CD4-positive, alpha-beta T cell treated with Interleukin-1 beta for 1 hour (primary cell): ENCODE data around the gene SLC13A3.
"Not testable (repeated sequence)": the region's sequence is repeated elsewhere in the genome, so short reads cannot be mapped to it uniquely, and the experiment has no call there.

Source experiments
- DNase-seq, 2 donors: peaks; one replicate each; pipeline ENCODE4 v3.0.0-alpha.2; 2020 to 2022

SLC13A3 gene

DNA sequence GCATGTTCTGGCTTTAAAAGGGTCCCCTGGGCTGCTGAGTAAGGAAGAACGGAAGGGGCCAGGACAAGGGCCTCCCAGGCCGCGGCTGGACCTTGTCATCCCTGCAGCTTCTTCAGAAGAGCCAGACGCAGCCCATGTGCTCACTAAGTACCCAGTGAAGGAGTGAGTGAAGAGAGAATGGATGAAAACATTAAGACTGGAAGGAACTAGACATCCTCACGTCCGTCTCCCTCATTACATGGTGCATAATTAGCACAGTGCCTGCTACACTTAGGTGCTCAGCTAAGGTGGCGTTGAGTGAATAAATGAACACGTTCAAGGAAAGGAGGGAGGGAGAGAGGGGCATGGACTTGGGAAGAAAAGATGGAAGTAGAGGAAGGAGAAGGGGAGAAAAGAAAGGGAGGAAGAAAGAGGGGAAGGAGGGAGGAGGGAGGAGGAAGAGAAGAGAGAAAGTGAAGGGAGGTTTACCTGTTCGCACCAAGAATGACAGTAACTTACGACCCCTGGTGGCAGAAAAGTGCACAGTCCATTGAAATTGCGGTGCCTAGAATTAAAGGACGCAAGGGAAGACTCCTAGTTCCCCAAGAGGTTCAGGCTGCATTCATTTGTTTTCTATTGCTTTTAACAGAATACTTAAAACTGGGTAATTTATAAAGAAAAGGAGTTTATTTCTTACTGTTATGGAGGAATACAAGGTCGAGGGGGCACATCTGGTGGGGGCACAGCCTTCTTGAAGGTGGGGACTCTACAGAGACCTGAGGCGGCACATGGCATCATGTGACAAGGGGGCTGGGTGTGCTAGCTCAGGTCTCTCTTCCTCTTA is 30.0 kb upstream of the SLC13A3 start:
- DNase-seq, result peak; percentile 44 to 69

DNA sequence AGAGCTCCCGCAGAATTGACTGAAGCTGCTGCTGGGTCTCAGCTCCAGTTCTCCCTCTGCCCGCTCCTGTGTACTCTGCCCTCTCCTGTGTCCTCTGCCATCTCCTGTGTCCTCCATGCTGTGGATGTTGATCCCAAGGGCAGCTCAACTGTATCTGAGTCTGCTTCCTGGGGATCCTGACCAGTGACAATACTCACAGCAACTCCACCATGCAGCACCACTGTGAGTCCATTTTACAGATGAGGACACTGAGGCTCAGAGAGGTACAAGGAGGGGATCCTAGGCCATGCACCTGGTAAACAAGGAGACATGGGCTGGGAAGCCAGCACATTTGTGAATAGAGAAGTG is 29.4 kb upstream of the SLC13A3 start:
- no peak for DNase-seq

DNA sequence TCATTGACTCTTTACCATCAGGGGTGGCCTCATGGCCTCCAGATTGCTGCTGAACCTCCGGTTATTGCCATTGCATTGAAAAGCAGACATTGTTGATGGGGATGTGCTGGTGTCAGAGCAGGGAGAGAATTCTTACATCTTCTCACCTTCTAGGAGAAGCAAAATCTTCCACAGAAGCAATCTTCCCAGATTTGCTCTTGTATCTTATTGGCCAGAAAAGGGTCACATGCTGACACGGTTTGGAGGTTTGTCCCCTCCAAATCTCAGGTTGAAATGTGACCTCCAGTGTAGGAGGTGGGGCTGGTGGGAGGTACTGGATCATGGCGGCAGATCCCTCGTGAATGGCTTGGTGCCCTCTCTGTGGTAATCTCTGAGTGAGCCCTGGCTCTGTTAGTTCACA is 27.3 kb upstream of the SLC13A3 start:
- no peak for DNase-seq

DNA sequence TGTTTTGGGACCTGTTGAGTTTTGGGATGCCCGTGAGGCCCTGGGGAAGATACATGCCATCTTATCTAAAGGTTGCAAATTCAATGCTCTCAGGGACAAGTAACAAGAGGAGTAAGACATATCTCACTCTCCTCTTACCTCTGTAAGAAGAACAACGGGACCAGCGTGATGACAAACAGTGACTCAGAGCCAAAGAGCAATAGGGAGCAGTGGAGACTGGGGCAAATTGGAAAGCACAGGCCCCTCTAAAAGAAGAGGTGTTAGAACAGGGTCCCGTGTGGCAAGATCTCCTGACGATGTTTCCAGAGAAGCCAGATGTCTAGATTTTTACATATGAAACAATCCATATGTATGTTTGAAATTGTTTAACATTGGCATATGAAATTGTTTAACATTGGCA is 26.3 kb upstream of the SLC13A3 start:
- no peak for DNase-seq

DNA sequence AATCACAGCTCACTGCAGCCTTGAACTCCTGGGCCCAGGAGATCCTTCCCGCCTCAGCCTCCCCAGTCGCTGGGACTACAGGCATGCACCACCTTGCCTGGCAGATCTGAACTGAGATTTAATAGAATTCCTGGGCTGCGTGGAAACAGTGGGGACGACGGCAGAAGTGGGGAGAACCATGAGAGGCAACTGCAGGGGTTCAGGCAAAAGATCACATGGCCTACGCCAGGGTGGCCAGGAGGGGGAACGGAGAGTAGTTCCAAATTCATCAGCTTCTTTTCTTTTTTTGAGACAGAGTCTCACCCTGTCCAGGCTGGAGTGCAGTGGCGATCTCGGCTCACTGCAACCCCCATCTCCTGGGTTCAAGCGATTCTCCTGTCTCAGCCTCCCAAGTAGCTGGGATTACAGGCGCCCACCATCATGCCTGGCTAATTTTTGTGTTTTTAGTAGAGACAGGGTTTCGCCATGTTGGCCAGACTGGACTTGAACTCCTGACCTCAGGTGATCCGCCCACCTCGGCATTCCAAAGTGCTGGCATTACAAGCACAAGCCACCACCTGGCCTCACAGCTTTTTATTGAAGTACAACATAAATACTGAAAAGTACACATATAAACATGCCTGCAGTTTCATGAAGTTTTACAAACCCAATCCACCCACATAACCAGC is 25.5 kb upstream of the SLC13A3 start:
- DNase-seq, result not testable (repeated sequence)

DNA sequence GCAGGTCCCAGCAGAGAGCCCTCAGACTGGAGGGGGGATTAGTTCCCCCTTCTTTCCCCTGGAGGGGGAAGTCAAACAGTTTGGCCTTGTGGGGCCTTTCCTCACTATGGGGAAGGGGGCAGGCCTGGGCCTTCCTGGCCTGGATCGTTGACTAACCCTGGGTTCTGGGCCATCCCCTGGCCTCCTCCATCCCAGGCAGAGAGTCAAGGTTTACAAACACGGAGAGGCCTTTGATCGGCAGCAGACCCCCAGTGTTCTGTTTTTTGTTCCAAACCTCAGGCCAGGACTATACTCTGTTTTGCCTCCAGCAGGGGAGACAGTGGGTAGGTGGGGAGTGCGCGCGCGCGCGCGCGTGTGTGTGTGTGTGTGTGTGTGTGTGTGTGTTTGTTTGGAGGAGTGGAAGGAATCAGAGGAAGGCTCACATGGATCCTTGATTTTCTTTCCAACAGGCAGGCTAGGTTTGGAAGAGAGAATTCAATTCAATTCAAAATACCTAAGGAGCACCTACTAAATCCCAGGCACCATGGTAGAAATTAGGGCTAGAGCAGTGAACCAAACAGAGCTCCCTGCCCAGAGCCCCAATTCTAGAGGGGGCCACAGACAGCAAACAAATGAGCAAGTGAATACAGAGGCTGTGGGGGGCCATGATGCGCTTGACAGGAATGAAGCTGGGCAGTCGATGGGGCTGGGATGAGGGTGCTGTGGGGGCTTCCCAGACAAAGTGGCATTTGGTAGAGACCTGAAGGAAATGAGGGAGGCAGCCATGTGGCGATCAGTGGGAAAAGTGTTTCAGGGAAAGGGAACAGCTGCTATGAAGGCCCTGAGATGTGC is 23.2 kb upstream of the SLC13A3 start:
- no peak for DNase-seq

DNA sequence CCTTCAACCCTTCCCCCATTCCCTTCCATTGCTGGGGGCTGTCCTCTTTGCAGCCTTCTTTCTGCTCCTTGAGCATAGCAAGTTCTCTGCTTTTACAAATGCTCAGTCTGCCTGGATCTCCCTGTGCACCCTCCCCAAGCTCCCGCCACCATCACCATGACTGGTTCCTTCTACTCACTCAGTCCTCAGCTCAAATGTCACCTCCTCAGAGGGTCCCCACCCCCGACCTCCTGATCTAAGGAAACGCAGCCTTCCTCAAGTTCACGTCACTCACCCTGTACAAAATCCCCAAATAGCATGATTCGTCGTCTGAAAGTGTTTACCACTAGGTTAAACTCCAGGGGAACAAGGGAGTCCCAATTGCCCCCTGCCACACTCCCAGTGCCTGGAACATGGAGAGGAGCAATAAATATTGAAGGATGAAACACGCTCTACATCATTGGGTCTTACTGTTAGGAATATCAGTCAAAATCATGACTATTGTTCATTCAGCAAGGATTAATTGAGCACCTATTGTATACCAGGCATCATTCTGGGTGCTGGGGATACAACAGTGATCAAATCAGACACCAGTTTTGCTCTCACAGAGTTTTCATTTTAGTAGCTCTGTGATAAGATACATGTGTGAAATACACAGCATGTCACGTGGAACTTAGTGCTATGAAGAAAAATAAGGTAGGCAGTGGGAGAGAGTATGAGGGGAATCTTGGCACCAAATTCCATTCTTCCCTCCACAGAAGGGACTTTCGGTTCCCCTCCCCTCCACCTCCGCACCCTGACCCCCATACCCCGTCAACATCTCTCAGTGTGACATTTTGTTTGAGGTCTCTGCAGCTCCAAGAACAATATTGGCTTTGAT is 22.4 kb upstream of the SLC13A3 start:
- DNase-seq, result no peak

DNA sequence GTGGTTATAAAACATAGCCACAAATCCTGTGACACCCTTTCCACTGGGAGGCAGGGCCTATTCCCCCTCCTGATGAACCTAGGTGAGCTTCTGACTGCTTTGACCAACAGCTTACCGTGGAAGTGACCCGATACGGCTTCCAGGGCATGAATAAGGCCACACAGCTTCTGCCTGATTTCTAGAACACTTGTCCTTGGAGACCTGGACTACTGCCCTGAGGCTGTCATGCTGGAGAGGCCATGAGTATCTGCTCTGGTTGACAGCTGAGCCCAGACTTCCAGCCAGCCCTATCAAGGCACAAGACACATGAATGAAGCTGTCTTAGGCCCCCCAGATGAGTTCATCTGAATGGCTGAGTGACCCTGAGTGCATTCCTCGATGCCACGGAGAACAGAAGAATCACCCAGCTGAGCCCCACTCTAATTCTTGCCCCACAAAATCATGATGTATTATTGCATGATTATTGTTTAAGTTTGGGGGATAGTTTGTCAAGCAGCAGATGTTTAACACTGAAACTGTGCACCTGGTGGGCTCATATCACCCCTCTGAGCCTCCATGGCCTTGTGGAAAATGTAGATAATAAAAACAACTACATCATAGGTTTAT is 21.4 kb upstream of the SLC13A3 start:
- DNase-seq, result no peak

DNA sequence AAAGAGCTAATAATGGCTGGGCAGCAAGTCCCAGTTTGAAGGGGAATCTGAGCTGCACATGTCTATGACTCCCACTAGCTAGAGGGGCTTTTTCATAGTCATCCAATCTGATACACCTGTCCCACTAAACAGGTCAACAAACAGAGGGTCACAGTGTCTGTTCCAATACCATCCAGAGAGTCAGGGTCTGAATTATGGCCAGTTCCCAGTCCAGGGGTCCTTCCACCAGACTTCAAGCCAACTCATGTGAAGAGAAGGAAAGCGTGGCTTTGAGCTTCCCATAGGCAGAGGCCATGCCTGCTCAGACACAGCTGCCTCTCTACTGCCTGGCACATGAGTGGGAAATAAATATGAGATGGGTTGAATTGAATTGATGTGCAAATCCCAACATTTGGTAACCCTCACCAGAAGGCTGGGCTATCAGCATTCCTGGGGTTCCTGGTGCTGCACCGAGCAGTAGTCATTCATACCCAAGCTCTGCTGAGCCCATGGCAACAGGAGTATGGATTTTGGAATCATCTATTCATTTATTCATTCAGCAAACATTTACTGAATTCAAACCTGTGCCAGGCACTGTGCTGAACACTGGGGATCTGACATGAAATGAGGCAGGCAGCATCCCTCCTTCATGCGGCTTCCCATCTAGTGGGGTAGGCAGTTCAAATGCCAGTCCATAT is 20.7 kb upstream of the SLC13A3 start:
- DNase-seq, result no peak

DNA sequence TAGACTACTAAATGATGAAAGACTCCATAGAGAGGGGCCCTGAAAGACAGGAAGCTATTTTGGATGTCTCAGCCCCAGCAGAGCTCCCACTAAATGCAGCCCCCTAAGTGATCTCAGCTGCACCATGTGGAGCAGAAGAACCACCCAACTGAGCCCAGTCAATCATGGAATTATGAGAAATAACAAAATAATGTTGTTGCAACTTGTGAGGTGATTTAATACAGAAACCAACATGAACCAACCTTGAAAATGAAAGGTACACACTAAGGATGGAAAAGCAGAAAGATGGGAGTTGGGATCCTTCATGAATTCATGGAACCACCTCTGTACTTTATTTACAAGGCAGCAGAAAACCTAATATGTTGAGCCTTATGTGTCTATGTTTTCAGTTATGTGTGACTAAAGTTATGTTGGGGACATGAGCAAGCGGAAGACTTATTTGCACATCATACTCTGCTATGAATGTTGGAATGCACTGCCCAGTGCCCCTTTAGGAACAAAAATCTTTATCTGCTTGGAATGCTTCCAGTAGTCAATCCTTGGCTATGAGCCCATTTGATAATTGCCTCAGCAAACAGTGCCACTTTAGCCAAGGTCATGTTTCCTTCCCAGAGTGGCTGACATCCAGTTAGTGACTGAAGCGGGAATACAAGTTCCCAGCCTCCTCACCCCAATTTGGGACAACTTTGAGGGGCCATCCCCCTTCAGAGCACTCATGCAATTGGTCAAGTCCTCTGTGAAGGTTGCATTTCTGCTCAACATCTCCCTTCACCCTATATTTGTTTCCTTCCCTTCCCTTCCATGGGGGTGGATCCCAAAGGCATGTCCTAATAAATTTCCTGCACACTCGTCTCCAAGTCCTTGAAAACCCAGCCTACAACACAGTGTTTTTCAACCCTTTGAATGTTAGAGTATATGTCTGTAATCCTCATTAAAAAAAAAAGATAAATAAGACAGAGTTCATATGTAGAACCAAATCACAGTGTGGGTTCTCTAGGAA is 19.6 kb upstream of the SLC13A3 start:
- DNase-seq, result no peak

DNA sequence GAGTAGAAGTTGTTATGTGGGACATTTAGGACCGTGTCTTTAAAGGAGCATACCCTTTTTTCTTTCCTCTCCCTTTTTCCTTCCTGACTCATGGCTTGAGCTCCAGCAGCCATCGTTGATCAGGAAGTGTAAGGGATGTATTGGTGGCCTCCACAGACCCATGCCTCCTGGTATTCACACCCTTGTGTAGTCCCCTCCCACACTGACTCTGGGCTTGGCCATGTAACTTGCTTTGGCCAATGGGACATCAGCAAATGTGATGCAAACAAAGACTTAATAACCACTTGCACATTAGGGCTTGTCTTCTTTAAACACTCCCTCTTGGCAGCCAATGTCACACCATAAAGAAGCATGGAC is 18.9 kb upstream of the SLC13A3 start:
- no peak for DNase-seq

DNA sequence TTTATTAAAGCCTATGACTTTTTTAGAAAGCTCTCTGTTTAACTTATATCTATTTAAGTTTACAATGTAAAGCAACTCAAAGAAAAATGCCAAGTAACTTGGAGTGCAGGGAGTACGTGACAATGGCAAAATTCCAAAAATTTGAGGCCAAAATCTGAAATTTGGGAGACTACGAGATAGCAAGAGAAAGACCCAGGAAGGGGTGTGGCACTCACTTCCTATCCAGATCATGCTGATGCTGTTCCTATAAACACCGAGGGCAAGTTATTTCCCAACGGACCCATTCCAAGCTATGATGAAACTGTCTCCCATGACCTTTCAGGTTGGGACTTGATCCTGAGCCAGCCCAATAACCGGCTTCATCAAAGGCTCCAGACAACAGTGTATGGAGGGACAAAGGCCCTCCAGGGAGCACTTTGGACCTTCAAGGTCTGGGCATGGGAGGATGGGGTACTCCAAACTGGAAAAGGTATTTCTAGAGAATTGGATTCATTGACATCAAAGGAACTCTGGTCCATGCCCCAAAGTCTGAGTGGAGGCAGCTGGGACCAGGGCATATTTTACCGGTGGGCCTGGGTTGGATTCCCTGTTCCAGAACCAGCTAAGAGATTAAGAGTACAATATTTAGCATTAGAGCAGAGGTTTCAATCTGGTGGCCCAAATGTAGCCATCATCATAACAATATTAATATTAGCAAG is 15.7 kb upstream of the SLC13A3 start:
- no peak for DNase-seq

DNA sequence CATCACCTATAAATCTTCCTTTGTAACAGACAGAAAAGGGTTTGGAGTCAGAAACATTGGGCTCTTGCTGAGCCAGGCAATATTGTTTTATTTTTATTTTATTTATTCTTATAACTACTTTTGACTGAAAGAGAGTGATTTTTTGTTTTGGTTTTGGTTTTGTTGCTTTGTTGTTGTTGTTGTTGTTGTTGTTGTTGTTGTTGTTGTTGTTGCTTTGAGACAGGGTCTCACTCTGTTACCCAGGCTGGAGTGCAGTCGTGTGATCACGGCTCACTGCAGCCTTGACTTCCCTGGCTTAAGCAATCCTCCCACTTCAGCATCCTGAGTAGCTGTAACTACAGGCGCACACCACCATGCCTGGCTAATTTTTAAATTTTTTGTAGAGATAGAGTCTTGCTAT is 15.0 kb upstream of the SLC13A3 start:
- no peak for DNase-seq

DNA sequence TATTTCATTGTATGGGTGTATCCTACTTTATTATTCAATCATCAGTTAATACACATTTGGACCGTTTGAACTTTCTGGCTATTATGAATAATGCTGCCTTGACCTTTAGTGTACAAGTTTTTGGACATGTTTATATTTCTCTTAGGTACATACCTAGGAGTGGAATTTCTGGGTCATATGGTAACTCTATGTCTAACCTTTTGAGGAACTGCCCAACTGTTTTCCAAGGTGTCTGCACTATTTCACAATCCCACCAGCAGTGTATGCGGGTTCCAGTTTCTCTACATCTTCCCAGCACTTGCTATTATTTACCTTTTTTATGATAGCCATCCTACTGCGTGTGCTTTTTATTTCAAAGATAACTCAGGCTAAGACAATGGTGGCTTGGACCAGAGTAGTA is 14.3 kb upstream of the SLC13A3 start:
- no peak for DNase-seq

DNA sequence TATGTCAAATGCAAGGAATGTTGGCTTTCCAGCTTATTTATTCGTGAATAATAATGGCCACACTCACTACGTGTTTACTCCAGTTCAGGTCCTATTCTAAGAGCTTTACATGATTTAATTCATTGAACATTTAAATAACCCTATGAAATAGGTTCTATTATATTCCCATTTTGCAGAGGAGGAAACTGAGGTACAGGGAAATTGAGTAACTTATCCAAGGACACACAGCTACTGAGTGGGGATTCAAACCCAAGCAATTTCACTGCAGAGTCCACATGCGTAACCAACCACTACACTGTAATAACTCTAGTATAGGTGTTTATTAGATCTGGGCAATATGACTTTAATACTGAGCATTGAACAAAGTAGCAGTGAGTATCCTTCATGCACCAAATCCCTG is 12.3 kb upstream of the SLC13A3 start:
- DNase-seq, result no peak

DNA sequence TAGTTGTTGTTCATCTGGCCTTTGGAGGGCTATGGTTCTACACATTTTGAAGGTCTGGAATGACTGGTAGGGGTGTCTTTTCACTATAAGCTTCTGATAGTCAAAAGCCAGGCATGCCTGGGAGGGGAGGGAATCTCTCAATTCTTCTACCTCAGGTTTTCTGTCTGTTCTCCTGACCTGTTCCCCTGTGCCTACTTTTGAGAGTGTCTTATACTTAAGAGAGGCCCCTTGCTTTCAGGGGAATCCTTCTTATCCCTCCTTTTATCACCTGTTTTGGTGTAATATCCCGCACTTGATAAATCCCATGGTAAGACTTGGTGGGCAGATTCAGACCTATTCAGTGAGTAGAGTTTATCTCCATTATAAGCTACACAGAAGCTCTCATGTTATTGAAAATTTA is 10.4 kb upstream of the SLC13A3 start:
- no peak for DNase-seq

DNA sequence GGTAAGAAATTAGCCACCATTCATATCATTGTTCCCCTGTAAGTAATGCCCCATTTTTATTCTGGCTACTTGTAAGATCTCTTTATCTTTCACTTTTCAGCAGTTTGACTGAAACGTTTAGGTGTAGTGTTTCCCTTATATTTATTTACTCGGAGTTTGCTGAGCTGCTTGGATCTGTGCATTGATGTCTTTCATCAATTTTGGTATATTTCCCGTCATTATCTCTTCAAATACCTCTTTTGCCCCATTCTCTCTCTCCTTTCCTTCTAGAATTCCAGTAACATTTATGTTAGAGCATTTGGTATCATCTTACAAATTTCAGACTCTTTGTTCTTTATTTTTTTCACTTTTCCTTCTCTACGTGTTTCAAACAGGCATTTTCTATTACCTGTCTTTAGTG is 9.2 kb upstream of the SLC13A3 start:
- no peak for DNase-seq

DNA sequence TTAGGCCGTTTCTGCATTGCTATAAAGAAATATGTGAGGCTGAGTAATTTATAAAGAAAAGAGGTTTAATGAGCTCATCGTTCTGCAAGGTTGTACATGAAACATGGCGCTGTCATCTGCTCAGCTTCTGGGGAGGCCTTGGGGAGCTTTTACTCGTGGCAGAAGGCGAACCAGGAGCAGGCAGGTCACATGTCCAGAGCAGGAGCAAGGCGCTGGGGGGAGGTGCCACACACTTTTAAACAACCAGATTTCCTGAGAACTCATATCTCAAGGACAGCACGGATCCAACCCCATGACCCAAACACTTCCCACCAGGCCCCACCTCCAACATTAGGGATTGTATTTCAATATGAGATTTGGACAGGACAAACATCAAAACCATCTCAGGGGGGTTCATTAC is 6.4 kb upstream of the SLC13A3 start:
- no peak for DNase-seq

DNA sequence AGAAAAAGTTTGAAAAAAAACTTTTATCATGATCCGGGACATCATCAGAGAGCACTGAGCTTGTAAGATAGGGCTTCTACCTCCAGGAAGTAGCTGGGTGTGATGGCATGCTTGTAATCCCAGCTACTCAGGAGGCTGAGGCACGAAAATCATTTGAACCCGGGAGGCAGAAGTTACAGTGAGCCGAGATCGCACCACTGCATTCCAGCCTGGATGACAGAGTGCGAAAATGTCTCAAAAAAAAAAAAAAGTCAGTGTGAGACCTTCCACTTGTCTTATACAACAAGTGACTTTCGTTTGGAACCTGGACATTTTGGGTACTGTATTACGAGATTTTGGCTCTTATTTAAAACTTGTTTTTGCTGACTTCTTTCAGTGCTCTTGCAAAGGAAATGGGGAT is 5.9 kb upstream of the SLC13A3 start:
- DNase-seq, result no peak

DNA sequence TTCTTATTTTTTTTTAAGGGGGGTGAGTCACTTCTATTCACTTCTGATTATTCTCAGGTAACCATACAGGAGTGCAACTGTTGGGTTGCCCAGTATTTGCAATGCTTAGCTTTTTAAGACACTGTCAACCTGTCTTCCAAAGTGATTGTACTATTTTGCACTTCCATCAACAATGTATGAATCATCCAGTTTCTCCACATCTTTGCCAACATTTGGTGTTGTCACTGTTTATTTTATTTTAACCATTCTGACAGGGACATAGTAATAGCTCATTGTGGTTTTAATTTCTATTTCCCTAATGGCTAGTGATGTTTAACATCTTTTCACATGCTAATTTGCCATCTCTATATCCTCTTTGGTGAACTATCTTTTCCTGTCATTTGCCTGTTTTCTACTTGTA is 1.4 kb upstream of the SLC13A3 start:
- DNase-seq, result no peak
